OCI-LY3 (cell line): ENCODE measurements around the gene ZEB1.

Experiments used
- EZH2phosphoT487 ChIP-seq: fragments of 200-600 bp; shearing (Covaris generic); IDR thresholded peaks from 2 replicates; pipeline ENCODE4 v1.6.1; 2018; ENCODE audit warnings: antibody characterized with exemption, mixed run types, low read depth
- TF ChIP-seq, protein P1 (sequence below): fragments of 200-600, 300-600 bp; sonication (generic); IDR thresholded peaks from 2 replicates; pipeline ENCODE4 v1.5.1; 2014; ENCODE audit warnings: antibody characterized with exemption, low read length, low read depth

DNA sequence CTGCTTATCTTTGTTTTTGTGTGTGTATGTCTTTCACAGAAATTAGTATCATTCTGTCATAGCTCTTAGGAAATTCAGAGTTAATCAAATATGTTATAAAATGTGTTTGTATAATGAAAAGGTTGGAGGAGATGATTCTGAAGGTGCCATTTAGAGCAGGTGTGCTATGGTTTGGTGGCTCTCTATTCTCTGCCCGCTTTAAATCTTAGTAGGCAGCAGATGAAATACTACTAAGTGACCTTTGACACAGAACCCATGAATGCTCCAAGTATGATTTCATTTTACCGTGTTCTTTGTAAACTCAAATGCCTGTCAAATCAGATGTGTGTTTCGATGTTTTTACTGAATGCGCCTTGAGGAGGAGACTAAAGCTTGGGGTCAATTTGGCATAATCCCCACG lies 24.5 kb downstream of the ZEB1 start:
- TF ChIP-seq, protein P1, sequence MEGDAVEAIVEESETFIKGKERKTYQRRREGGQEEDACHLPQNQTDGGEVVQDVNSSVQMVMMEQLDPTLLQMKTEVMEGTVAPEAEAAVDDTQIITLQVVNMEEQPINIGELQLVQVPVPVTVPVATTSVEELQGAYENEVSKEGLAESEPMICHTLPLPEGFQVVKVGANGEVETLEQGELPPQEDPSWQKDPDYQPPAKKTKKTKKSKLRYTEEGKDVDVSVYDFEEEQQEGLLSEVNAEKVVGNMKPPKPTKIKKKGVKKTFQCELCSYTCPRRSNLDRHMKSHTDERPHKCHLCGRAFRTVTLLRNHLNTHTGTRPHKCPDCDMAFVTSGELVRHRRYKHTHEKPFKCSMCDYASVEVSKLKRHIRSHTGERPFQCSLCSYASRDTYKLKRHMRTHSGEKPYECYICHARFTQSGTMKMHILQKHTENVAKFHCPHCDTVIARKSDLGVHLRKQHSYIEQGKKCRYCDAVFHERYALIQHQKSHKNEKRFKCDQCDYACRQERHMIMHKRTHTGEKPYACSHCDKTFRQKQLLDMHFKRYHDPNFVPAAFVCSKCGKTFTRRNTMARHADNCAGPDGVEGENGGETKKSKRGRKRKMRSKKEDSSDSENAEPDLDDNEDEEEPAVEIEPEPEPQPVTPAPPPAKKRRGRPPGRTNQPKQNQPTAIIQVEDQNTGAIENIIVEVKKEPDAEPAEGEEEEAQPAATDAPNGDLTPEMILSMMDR: no peak
- no peak for TF ChIP-seq EZH2phosphoT487
